ENCODE data around the gene LIFR. TPM values are rescaled to one million over a fixed set of nuclear protein-coding genes. Genes with fewer than 3 reads are reported as not detected.
"Not testable (repeated sequence)": the region's sequence is repeated elsewhere in the genome, so short reads cannot be mapped to it uniquely, and the experiment has no call there.

LIFR gene
- total RNA-seq, 1 experiment from 2014 or later, result 10.6 TPM

GRCh38 chr5:38600329-38601045, 44.0 kb upstream of the LIFR start:
- CTCF ChIA-PET, result no interaction called here
- no TSS peak for BruUV-seq (replicated peaks)
- Histone ChIP-seq H3K4me1 (ENCODE audit: control insufficient read depth in 1 of 2, insufficient read depth in 2 of 2, low read length in 2 of 2) (peaks cover 24 to 62% of the 10 kb centered on the region in 2 experiments), H4K20me1 (ENCODE audit: insufficient read depth) (no peaks in the 10 kb centered on the region), H3K4me2 (ENCODE audit: low read length) (0 out of 2 replicates have a peak overlapping the region, but pooled peaks have one; percentile 0), H3K36me3 (ENCODE audit: control insufficient read depth in 1 of 2, insufficient read depth in 2 of 2, low read length in 2 of 2) (no peaks in the 10 kb centered on the region), H3K9ac (ENCODE audit: low read length) (no peak overlapping the region), H2AFZ (ENCODE audit: low read depth, low read length, poor library complexity, severe bottlenecking) (no peak overlapping the region), H3K27me3 (ENCODE audit: insufficient read depth, low read length) (no peaks in the 10 kb centered on the region), H3K9me3 (ENCODE audit: control insufficient read depth in 1 of 2, insufficient read depth in 1 of 2, low read depth in 1 of 2, low read length in 2 of 2) (no peaks in the 10 kb centered on the region), H3K9me2 (ENCODE audit: insufficient read depth) (no peaks in the 10 kb centered on the region), H3K27ac (ENCODE audit: low read depth, low read length) (no peak overlapping the region), H3K4me3 (replicated peaks in 1 of 2; ENCODE audit: low read depth in 1 of 2, low read length in 2 of 2) (no peak overlapping the region), H3K79me2 (ENCODE audit: insufficient read depth, low read length) (no peaks in the 10 kb centered on the region)
- RAD21 ChIA-PET (ENCODE audit: low non-redundant PET in 1 of 2, low total read pairs in 2 of 2, uncharacterized antibody in 2 of 2, unreplicated experiment in 2 of 2), result no interaction called here
- POLR2A ChIA-PET, result no interaction called here
- DNase-seq (ENCODE audit: low read depth, low spot score) (no peak), ATAC-seq (no peak)
- TF ChIP-seq CBX3 (IDR thresholded peaks at IDR 0.05; ENCODE audit: low read depth) (no peak), ATF3 (IDR thresholded peaks at IDR 0.05) (no peak), ZFX (IDR thresholded peaks at IDR 0.05) (no peak), TCF7L2 (IDR thresholded peaks at IDR 0.05; ENCODE audit: borderline replicate concordance, extremely low read depth, insufficient read depth, insufficient read length) (no peak), CEBPB (IDR thresholded peaks at IDR 0.05; ENCODE audit: low read depth) (peak; percentile 23; the same call in 1 of the 2 replicates)
- intact Hi-C loops (cut with micrococcal nuclease), result no loop called here

GRCh38 chr5:38599751-38600150, 43.3 kb upstream of the LIFR start:
- H3K4me2 ChIP-seq (ENCODE audit: low read length); H3K9me3 ChIP-seq (ENCODE audit: control insufficient read depth in 1 of 2, insufficient read depth in 1 of 2, low read depth in 1 of 2, low read length in 2 of 2); H2AFZ ChIP-seq (ENCODE audit: low read depth, low read length, poor library complexity, severe bottlenecking); ATAC-seq; H3K4me3 ChIP-seq (replicated peaks in 1 of 2; ENCODE audit: low read depth in 1 of 2, low read length in 2 of 2); H3K79me2 ChIP-seq (ENCODE audit: insufficient read depth, low read length); DNase-seq (ENCODE audit: low read depth, low spot score); H4K20me1 ChIP-seq (ENCODE audit: insufficient read depth); H3K36me3 ChIP-seq (ENCODE audit: control insufficient read depth in 1 of 2, insufficient read depth in 2 of 2, low read length in 2 of 2); H3K27ac ChIP-seq (ENCODE audit: low read depth, low read length); H3K9ac ChIP-seq (ENCODE audit: low read length); H3K27me3 ChIP-seq (ENCODE audit: insufficient read depth, low read length); H3K9me2 ChIP-seq (ENCODE audit: insufficient read depth); RAD21 ChIA-PET (ENCODE audit: low non-redundant PET in 1 of 2, low total read pairs in 2 of 2, uncharacterized antibody in 2 of 2, unreplicated experiment in 2 of 2); BruUV-seq (replicated peaks); intact Hi-C loops (cut with micrococcal nuclease): not testable (repeated sequence)
- ChIA-PET CTCF (interaction anchor here (1.2 to 1.6 kb wide), 2 partner anchors 11 to 158 kb away, joined by 3 to 7 read pairs; no protein-coding TSS in a partner anchor), POLR2A (interaction anchor here (1.1 kb wide), 1 partner anchor 12 kb away, joined by 3 read pairs; no protein-coding TSS in a partner anchor)
- H3K4me1 ChIP-seq (ENCODE audit: control insufficient read depth in 1 of 2, insufficient read depth in 2 of 2, low read length in 2 of 2), result peaks cover 24 to 69% of the 10 kb centered on the region in 2 experiments

All from HCT116 (cell line).